Dendritic cell treated with granulocyte-macrophage colony-stimulating factor and Interleukin-4, amounts not matched to agents 40 ng/mL and 50 ng/mL, for 4 days (primary cell): ENCODE data around the gene ESPNL.

Experiments
- H3K27ac Mint-ChIP-seq: one replicate; pipeline ENCODE4 v1.8.0; 2022; ENCODE audit warnings: mild to moderate bottlenecking, mixed read lengths
- H3K27me3 Mint-ChIP-seq: one replicate; pipeline ENCODE4 v1.8.0; 2022; ENCODE audit warnings: mild to moderate bottlenecking, mixed read lengths
- H3K36me3 Mint-ChIP-seq: one replicate; pipeline ENCODE4 v1.8.0; 2022; ENCODE audit warnings: low read depth, mixed read lengths
- H3K4me1 Mint-ChIP-seq: one replicate; pipeline ENCODE4 v1.8.0; 2022; ENCODE audit warnings: low read depth, mixed read lengths
- H3K4me3 Mint-ChIP-seq: one replicate; pipeline ENCODE4 v1.8.0; 2022; ENCODE audit warnings: mild to moderate bottlenecking, moderate library complexity, mixed read lengths
- H3K9me3 Mint-ChIP-seq: one replicate; pipeline ENCODE4 v1.8.0; 2022; ENCODE audit warnings: mixed read lengths
- intact Hi-C: fragments of 100-400 bp; cut with micrococcal nuclease; formaldehyde crosslinking; loops from one replicate; pipeline ENCODE4 v1.15.0; 2022

Gene ESPNL

DNA sequence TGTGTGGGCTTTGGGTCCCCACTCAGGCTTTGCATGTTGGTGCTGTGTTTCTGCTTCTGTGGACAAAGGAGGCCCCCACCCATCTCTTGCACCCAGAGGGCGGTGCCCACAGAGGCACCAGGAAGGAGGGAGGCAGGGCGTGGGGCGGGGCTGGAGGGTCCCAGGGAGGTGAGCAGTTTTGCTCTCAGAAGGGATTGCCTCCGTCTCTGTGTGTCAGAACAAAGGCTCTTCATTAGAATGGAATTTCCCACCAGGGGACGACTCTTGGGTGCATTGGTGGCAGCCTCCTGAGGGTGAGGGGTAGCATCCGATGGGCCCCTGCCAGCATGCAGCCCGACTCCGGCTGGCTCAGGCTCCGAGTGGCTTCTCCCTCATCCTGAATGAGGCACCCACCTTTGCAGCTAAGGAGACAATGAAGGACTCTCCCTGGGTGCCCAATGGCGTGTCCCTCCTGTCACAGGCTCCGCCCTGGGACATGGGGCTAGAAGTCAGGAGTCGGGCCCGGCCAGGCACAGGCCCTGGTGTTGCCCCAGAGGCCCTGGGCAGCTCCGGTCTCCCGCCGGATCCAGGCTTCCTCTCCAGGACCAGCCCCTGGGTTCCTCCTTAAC is 51.6 kb downstream of the ESPNL start:
- Mint-ChIP-seq H3K4me3 (no peak overlapping the region), H3K9me3 (no peaks in the 10 kb centered on the region), H3K27ac (no peak overlapping the region), H3K36me3 (no peaks in the 10 kb centered on the region), H3K27me3 (peaks cover 11% of the 10 kb centered on the region), H3K4me1 (no peaks in the 10 kb centered on the region)
- intact Hi-C loops = no loop called here

DNA sequence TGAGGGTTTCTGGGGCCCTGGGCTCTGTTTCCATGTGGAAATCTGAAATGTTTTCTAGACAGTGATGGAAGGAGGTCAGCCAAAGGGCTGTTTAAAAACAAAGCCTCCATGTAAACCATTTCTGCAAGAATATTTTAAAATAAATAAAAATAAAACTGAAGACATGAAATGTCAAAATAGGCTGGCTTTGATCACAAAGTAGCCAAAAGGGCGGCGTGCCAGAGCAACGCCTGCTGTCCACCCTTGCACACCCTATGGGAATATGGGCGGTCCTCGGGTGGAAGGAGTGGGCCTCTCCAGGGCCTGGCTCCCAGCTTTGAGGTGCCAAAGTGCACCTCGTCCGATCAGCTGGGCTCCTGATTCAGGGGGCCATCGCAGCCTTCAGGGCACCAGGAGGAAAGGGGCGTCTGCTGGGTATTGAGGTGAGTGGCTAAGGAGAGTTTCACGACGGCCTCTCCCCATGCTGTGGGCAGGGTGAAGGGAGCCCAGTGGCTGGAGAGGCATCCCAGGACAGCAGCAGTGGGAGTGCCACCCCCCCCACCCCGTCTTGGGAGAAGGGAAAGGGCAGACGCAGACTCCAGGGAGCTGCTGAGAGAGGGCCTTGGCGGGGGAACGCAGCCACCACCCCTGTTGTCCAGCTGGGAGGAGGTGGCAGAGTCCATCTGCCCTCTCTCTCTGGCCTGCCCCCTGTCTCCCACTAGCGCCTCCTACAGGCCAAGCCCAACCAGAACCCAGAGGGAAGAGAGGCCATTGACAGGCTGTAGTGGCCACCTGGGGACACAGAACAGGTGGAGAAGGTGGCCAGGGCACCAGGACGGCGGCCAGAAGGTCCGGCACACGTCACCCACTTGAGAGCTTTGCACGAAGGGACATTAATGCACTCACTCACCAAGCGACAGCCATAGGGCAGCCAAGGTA is 52.9 kb downstream of the ESPNL start:
- Mint-ChIP-seq H3K9me3 (no peaks in the 10 kb centered on the region), H3K36me3 (no peaks in the 10 kb centered on the region), H3K4me1 (no peaks in the 10 kb centered on the region), H3K27me3 (peaks cover 20% of the 10 kb centered on the region), H3K4me3 (no peak overlapping the region), H3K27ac (no peak overlapping the region)
- intact Hi-C loops = no loop called here

DNA sequence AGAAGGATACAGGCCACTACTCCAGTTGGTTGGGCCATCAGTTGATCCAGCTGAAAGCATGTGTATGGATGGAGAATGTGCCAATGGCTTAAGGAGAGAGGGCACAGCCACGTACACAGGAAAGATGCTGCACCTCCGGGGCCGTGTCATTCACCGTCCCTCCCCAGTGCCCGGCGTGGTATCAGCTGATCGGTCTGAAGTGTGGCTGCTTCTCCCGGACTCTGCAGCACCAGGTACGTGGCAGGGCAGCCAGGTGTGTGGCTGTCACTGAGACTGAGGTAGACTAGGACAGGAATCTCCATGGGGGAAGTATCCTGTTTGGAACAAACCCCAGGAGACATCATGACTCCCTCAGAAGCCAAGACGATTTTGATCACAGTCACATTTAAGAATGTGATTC is 54.4 kb downstream of the ESPNL start:
- Mint-ChIP-seq H3K4me3 (no peak overlapping the region), H3K27ac (no peak overlapping the region), H3K27me3 (peaks cover 30% of the 10 kb centered on the region), H3K9me3 (no peaks in the 10 kb centered on the region), H3K4me1 (peaks cover 10% of the 10 kb centered on the region), H3K36me3 (no peaks in the 10 kb centered on the region)
- intact Hi-C loops = no loop called here

DNA sequence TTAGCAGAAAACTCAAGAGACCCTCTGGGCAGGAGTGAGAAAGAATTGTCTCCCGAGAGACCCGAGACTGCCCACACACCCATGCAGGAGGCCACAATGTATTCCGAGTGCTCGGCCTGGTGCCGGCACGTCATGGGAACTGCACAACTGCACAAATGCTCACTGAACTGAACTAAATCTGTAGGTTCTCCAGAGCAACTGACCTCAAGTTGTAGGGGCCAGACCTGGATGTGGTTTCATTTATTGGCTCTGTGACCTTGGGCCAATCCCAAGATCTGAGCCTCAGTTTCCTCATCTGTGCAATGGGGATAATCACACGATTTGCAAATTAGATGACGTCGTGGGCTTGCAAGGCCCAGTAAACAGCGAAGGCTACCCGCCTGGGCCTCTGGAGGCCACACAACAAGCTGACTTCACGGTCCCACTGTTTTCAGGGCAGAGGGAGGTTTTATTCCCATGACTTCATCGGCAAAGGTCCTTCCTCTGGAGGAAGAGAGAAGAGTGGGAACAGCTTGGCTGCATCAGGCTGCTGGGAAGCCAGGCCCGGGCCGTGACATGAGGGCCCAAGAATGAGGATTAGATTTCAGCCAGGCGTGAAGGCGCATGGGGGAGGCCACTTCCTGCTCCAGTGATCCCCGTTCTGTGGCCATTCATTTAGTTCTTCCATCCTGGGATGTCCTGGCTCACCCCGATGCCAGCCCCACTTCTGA is 55.1 kb downstream of the ESPNL start:
- Mint-ChIP-seq H3K4me3 (no peak overlapping the region), H3K4me1 (peaks cover 16% of the 10 kb centered on the region), H3K36me3 (no peaks in the 10 kb centered on the region), H3K27me3 (peaks cover 36% of the 10 kb centered on the region), H3K9me3 (no peaks in the 10 kb centered on the region), H3K27ac (no peak overlapping the region)
- intact Hi-C loops = no loop called here

GRCh38 chr2:238155761-238156694 is 55.9 kb downstream of the ESPNL start:
- H3K36me3 Mint-ChIP-seq = no peaks in the 10 kb centered on the region
- no peaks in the 10 kb centered on the region for H3K9me3 Mint-ChIP-seq
- H3K4me3 Mint-ChIP-seq = no peak overlapping the region
- intact Hi-C loops = no loop called here
- peaks cover 45% of the 10 kb centered on the region for H3K27me3 Mint-ChIP-seq
- peaks cover 24% of the 10 kb centered on the region for H3K4me1 Mint-ChIP-seq
- H3K27ac Mint-ChIP-seq = no peak overlapping the region

DNA sequence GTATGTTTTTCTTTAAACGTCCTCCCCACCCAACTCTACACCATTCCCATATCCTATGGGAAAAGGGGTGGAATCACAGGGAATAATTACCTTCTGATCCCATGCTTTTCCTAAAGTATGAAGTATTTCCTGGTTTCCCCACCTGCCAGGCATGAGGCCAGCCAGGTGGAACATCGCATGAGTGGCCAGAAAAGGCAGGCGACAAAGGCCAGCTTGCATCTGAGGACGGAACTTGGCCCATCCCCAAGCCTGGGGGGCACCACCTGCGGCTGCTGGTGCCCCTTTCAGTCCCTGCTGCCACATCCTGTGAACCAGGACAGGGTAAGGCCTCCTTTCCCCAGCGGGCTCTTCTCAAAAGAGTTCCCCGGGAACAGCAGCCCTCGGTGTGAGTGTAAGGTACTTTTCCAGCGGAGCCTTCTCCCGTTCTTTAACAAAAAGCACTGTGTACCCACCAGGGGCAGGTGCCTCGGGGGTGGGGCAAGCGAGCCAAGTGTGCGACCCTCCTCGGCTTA is 57.4 kb downstream of the ESPNL start:
- Mint-ChIP-seq H3K36me3 (no peaks in the 10 kb centered on the region), H3K4me1 (peaks cover 29% of the 10 kb centered on the region), H3K9me3 (no peaks in the 10 kb centered on the region), H3K27me3 (peaks cover 60% of the 10 kb centered on the region), H3K27ac (no peak overlapping the region), H3K4me3 (no peak overlapping the region)
- intact Hi-C loops = no loop called here

DNA sequence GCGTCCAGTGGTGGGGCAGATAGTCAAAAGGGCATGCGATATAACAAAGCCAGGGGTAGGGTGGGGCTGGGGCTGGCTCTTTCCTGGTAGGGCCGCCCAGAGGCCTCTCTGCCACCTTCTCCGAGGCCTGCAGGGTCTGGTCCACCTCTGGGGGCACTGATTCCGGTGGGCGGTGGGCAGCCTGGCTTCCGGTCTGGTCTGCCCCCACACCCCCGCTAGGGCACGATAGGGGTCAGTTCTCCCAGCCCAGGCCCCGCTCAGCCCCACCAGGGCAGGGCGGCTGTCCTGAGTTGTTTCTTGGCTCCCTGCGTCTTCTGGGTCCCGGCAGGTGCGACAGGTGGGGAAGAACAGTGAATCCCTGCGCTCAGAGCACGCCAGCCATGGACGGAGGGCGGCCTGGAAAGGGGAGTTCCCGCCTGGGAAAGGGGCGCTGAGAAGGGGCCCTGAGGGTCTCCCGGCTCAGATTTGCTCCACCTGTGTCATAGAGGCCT is 57.9 kb downstream of the ESPNL start:
- H3K9me3 Mint-ChIP-seq = no peaks in the 10 kb centered on the region
- H3K27me3 Mint-ChIP-seq = peaks cover 62% of the 10 kb centered on the region
- H3K27ac Mint-ChIP-seq = no peak overlapping the region
- no peak overlapping the region for H3K4me3 Mint-ChIP-seq
- intact Hi-C loops = no loop called here
- H3K4me1 Mint-ChIP-seq = peaks cover 29% of the 10 kb centered on the region
- no peaks in the 10 kb centered on the region for H3K36me3 Mint-ChIP-seq

GRCh38 chr2:238158509-238159070 is 58.5 kb downstream of the ESPNL start, which contains the start of gene ERFE:
ERFE (plus strand) TSS chr2:238158970; CDS start chr2:238159008, 38 bp downstream.
- no peaks in the 10 kb centered on the region for H3K9me3 Mint-ChIP-seq
- H3K4me3 Mint-ChIP-seq = peak within 1 kb of the TSS; percentile 71
- peaks cover 29% of the 10 kb centered on the region for H3K4me1 Mint-ChIP-seq
- no peaks in the 10 kb centered on the region for H3K36me3 Mint-ChIP-seq
- H3K27me3 Mint-ChIP-seq = peaks cover 65% of the 10 kb centered on the region
- intact Hi-C loops = no loop called here
- H3K27ac Mint-ChIP-seq = no peak within 1 kb of the TSS

DNA sequence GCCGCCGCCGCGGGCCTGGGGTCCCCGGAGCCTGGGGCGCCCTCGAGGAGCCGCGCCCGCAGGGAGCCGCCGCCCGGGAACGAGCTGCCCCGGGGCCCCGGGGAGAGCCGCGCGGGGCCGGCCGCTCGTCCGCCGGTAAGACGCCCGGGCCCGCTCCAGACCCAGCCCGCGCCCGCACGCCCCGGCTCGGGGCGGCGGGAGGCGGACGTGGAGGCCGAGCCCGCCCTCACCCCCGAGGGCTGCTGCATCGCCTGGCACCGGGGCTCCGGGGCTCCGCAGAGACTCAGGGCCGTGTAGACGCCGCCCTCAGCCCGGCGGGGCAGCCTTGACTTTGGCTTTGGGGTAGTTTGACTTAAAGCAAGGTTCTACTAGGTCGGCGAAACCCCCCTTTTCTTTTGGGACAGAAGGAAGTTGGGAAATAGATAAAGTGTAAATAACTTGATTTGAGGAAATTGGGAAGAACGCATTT is 59.0 kb downstream of the ESPNL start:
- Mint-ChIP-seq H3K27ac (no peak overlapping the region), H3K4me1 (peaks cover 29% of the 10 kb centered on the region), H3K9me3 (no peaks in the 10 kb centered on the region), H3K27me3 (peaks cover 65% of the 10 kb centered on the region), H3K4me3 (peak overlapping the region; percentile 71), H3K36me3 (no peaks in the 10 kb centered on the region)
- intact Hi-C loops = no loop called here

GRCh38 chr2:238159661-238160205 is 59.6 kb downstream of the ESPNL start:
- peak overlapping the region; percentile 71 for H3K4me3 Mint-ChIP-seq
- intact Hi-C loops = no loop called here
- H3K9me3 Mint-ChIP-seq = no peaks in the 10 kb centered on the region
- peaks cover 71% of the 10 kb centered on the region for H3K27me3 Mint-ChIP-seq
- no peak overlapping the region for H3K27ac Mint-ChIP-seq
- no peaks in the 10 kb centered on the region for H3K36me3 Mint-ChIP-seq
- H3K4me1 Mint-ChIP-seq = peaks cover 29% of the 10 kb centered on the region

DNA sequence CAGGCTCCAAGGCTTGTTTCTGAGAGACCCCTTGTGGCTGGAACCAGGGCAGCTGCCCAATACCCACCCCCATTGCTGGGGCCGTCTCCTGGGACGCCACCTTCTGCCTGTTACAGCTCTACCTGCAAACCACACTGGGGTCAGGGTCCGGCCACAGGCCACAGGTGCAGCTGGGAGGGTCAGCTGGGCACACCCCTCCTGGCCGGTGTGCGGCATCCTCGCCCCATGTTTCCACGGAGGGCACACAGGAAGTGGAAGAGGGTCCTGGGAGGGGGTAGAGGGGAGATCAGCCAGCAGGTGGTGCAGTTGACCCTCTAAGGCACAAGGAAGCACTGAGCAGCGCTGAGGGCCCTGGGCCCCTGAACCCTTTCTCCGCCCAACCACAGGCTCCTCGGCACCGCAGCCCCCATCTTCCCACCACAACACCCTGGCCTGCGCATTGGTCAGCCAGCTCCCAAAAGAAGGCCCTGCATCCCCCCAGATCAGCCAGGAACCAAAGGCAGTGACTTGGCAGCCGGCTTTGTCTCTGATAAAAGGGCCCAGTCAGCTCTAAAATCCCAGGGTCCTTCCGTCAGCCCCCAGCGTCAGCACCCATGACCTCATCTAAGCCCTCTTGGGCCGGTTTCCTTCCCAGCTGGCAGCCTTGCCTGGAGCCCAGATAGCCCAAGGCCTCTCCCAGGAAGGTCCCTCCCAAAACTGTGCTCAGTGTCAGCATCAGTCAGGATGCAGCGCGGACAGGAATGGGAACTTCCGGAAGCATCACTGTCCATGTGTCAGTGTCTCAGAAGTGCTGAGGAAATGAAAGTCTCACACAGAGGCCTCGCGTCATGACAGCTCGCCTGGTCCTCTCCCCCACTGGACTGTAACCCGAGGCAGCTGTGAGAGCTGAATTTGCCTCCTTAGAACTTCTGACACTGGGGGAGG is 60.3 kb downstream of the ESPNL start:
- H3K36me3 Mint-ChIP-seq = no peaks in the 10 kb centered on the region
- peak overlapping the region; percentile 59 for H3K27ac Mint-ChIP-seq
- H3K9me3 Mint-ChIP-seq = no peaks in the 10 kb centered on the region
- peaks cover 29% of the 10 kb centered on the region for H3K4me1 Mint-ChIP-seq
- H3K4me3 Mint-ChIP-seq = peak overlapping the region; percentile 4
- peaks cover 78% of the 10 kb centered on the region for H3K27me3 Mint-ChIP-seq
- intact Hi-C loops = no loop called here
